WI38 (cell line): ENCODE data around the gene RAB17.

Experiments used
- H3K4me3 ChIP-seq: 2 replicates; pipeline ENCODE4 v1.5.1; 2011; ENCODE audit warnings: low read depth, mild to moderate bottlenecking, control low read depth, low read length
- TF ChIP-seq, protein P1 (sequence below): IDR thresholded peaks from 2 replicates; pipeline ENCODE4 v1.5.1; 2012; ENCODE audit warnings: low read depth, mild to moderate bottlenecking, control low read depth, low read length

RAB17 gene

DNA sequence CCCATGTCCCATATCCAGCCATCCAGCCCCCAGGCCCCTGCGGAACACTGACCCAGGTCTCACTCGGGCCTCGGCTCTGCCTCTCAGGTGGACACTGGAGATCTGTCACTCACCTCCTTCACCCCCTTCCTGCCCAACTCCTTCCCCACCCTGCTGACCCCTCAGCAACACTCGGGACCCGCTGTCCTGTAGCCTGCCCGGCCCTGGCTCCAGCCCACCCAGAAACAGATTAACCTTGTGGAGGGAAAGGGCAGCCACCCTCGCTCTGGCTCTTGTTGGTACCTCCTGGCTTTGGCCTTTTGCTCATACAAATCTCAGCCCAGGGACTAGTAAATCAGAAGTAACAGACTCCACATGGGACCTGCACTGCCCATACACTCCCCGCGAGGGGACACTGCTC is 53.9 kb downstream of the RAB17 start:
- no peak overlapping the region for H3K4me3 ChIP-seq
- TF ChIP-seq, protein P1, sequence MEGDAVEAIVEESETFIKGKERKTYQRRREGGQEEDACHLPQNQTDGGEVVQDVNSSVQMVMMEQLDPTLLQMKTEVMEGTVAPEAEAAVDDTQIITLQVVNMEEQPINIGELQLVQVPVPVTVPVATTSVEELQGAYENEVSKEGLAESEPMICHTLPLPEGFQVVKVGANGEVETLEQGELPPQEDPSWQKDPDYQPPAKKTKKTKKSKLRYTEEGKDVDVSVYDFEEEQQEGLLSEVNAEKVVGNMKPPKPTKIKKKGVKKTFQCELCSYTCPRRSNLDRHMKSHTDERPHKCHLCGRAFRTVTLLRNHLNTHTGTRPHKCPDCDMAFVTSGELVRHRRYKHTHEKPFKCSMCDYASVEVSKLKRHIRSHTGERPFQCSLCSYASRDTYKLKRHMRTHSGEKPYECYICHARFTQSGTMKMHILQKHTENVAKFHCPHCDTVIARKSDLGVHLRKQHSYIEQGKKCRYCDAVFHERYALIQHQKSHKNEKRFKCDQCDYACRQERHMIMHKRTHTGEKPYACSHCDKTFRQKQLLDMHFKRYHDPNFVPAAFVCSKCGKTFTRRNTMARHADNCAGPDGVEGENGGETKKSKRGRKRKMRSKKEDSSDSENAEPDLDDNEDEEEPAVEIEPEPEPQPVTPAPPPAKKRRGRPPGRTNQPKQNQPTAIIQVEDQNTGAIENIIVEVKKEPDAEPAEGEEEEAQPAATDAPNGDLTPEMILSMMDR, result no peak

GRCh38 chr2:237536083-237536415 is 54.5 kb downstream of the RAB17 start:
- no peak overlapping the region for H3K4me3 ChIP-seq
- TF ChIP-seq, protein P1, result no peak

DNA sequence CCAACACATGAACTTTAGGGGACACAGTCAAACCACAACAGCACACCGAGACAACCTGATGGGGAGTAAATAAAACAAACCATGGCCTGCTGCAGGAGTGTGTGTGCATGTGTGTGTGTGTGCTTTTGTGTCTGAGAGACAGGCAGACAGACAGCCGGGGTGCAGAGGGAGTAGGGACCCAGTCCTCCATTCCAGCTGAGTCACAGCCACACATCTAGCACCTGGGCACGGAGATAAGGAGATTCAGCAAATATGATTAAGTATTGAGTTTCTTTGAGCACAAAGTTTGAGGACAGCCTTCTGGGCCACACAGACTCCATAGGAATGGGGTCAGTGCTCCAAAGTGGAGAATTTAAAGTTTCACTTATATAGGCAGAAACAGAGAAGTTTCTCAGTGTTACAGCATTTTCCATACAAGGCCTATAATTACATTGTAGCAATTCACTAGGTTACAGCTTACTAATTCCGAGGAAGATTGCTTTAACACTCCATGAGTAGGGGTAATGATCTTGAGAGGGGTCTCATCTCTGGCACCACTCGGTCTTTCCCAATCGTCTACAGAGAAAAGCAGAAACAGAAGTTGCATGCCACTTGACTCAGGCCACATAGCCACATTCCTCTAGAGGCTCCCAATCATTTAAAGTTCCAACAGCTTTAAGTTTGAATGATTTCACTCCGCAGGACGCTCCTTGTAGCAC is 55.0 kb downstream of the RAB17 start:
- no peak overlapping the region for H3K4me3 ChIP-seq
- TF ChIP-seq, protein P1, result no peak

- H3K4me3 ChIP-seq, result no peak overlapping the region
- TF ChIP-seq, protein P1, result no peak
These were observed 56.2 kb downstream of the RAB17 start for GRCh38 chr2:237534380-237534779.

GRCh38 chr2:237533668-237534161 is 56.8 kb downstream of the RAB17 start:
- TF ChIP-seq, protein P1, result no peak
- no peak overlapping the region for H3K4me3 ChIP-seq

GRCh38 chr2:237532160-237532559 is 58.4 kb downstream of the RAB17 start:
- no peak overlapping the region for H3K4me3 ChIP-seq

More at GRCh38 chr2:237532160-237532559, 58.4 kb downstream of the RAB17 start:
- TF ChIP-seq, protein P1, result no peak
